GM13977 (cell line): Measurements from ENCODE around the gene PIAS1.

Source experiments
- DNase-seq: peaks from one replicate; pipeline ENCODE4 v3.0.0; 2012; ENCODE audit warnings: low spot score
- CTCF ChIP-seq: IDR thresholded peaks from 2 replicates; pipeline ENCODE4 v1.5.1; 2012; ENCODE audit warnings: mild to moderate bottlenecking, control low read depth; ENCODE audit not compliant: insufficient read depth; ENCODE audit errors: extremely low read depth, missing control alignments
- in situ Hi-C: fragments of 300-500 bp; cut with MboI; formaldehyde crosslinking; loops from one replicate; pipeline ENCODE4 v1.12.0; 2022; ENCODE audit warnings: low sequenced_read_pairs, low pct_unique_long_range_greater_than_20kb, mixed read lengths, inconsistent platforms; ENCODE audit not compliant: unreplicated experiment

PIAS1 gene

GRCh38 chr15:68186671-68187397 is 132.7 kb downstream of the PIAS1 start:
- no peak for DNase-seq
- TF ChIP-seq CTCF, result no peak
- in situ Hi-C loops, result no loop called here

- in situ Hi-C loops, result no loop called here
- no peak for DNase-seq
- TF ChIP-seq CTCF, result no peak
Observed at GRCh38 chr15:68187559-68187958, 133.4 kb downstream of the PIAS1 start.

GRCh38 chr15:68188647-68189046 is 134.5 kb downstream of the PIAS1 start:
- TF ChIP-seq CTCF, result no peak
- in situ Hi-C loops, result no loop called here
- DNase-seq, result peak; percentile 32

- DNase-seq, result no peak
- in situ Hi-C loops, result no loop called here
- TF ChIP-seq CTCF, result no peak
Observed at GRCh38 chr15:68190048-68190447, 135.9 kb downstream of the PIAS1 start.

- no peak for TF ChIP-seq CTCF
- DNase-seq, result no peak
- in situ Hi-C loops, result no loop called here
Observed at GRCh38 chr15:68191555-68191954, 137.4 kb downstream of the PIAS1 start.

- DNase-seq, result no peak
- in situ Hi-C loops, result no loop called here
- no peak for TF ChIP-seq CTCF
Observed at GRCh38 chr15:68192117-68192516, 138.0 kb downstream of the PIAS1 start.
